GM10266 (cell line): ENCODE results near the gene LMNA.

ENCODE experiments used
- DNase-seq: peaks from one replicate; pipeline ENCODE4 v3.0.0; 2012; ENCODE audit errors: extremely low spot score
- CTCF ChIP-seq: IDR thresholded peaks from 2 replicates; pipeline ENCODE4 v1.5.1; 2012; ENCODE audit warnings: mild to moderate bottlenecking, low read depth; ENCODE audit not compliant: control insufficient read depth, insufficient read depth; ENCODE audit errors: missing control alignments

The LMNA gene

DNA sequence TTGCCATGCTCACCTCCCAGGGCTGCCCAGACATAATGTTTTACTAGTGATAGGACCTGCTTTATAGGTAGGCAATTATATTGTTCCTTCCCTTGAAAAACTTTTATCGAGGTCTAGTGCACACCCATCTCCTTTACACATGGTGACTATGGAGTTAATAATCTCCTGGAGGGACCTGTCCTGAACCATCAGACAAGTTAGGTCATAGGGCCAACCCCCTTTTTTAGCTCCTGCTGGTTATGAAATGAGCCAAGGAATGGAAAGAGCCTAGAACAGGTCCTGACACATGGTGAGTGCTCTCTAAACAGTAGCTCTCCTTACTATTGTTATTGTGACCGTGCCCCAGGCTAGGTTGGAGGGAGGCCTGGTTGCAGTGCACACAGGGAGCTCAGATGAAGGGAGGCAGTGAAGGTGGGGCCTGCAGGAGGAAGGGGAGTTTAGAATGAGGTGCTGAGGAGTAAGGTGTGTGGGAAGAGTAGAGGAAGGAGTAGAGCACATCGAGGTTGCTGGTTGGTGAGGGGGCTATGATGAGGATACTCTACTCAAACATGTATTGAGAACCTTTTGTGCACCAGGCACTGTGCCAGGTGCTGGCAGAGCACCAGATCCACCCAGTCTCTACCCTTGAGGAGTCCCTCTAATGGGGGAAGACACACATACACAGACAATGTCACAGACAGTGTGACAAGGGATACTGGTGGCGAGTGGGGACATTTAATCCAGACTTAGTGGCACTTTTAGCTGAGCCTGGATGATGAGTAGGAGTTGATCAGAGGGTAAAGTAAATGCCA is 14.1 kb upstream of the LMNA start:
- no peak for DNase-seq
- TF ChIP-seq CTCF: no peak

DNA sequence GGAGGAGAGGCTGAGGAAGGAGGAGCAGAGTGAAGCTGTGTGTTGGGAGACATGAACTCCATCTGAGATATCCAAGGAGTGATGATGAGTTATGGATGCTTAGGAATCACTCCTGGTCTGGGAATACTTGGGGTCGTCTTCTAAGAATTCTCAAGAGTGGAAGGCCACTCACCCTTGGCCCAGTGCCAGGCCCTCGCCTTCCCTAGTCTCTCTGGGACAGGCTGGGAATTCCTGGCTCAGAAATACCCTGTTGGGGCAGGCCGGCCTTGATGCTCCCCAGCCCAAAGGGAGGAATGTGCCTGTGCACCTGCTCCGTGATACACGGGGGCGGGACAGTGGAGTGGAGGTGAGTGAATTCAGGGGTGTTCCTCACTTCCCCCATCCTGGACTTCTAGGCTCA is 12.6 kb upstream of the LMNA start:
- DNase-seq: no peak
- TF ChIP-seq CTCF: no peak

DNA sequence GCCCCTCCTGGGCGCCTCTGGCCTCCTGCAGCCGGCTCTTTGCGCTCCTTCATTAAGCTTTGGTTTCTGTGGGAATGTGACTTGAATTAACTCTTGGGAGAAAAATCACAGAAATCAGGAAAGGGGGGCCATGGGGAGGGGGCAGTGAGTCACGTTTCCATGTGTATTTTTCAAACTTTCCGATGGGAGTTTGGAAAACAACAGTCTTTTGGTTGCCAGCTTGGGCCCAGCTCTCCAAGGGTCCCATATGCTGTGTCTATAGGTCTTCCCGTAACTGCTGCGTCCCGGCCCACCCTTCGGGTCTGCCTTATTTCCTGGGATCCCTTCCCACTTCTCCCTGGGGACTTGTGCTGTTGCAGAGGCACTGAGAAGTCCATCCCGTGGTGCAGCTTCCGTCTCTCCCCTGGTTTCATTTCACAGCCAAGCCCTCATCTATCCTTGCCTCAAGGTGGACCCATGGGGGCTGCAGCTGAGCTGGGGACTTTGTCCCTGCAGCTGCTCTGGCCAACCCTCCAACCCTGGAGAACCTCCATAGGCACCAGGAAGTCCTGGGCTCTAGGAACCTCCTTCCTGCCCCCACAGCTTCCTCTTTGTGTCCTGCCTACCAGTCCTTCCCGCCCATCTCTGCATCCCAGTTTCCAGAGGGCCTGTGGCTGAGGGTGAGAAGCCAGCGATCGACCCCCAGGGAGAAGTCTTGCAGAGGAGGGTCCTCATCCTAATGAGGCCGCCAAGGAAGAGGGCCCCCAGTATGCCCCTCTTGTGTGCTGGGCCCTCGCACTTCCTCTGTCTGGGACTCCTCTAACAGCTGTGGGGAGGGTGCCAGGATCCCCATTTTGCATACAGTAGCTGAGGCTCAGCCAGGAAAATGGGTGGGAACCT is 11.6 kb upstream of the LMNA start:
- TF ChIP-seq CTCF: no peak
- no peak for DNase-seq

DNA sequence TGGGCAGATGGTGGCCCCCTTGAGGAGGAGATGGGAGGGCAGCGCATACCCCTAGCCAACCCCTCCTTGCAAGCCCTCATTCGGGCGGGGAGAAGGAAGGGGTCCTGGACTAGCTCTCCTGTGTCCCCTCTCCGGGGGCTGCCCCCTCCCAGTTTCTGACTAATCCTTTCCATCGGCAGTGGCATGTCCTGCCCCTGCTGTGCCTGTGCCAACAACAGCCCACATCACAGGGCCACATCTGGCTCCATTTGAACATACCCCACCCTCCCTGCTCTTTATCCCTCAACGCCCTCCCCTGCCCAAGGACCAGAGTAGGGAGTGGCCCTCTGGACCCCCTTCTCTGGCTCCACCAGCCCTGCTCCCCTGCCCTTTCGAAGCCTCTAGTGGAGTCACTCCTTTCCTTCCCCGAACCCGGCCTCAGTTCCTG is 11.0 kb upstream of the LMNA start:
- DNase-seq: no peak
- TF ChIP-seq CTCF: no peak

DNA sequence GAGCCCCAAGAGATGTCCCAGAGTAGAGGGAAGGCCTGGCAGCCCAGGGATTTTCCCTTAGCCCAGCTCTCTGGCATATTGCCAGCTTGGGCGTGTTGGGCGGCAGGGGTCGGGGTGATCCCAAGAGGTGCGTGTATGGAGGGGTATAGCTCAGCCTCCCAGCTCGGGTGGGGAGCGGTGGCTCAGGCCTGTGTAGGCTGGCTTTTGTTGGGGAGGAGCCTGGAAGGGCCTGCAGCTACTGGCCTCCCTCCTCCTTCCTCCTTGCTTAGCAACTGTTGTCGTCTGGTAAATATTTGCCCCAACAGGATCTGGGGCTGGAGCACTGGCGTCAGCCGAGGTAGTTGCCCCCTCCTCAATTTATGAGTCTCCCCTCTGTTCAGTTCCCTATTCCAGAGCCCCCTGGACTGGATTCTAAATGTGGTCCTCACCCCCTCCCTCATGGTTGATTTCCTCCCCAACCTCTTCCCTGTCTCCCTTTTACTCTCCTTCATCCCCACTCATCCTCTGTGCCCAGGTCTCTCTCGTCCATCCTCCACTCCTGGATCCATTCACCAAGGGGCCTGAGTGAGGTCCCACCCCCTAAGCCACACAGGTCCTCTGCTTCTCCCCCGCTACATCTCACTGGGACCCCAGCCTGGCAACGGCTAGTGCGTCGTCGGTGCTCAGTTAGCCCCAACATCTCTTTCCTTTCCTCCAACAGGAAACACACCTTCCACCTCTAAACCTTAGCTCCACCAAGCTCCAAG is 10.3 kb upstream of the LMNA start:
- no peak for DNase-seq
- TF ChIP-seq CTCF: no peak

DNA sequence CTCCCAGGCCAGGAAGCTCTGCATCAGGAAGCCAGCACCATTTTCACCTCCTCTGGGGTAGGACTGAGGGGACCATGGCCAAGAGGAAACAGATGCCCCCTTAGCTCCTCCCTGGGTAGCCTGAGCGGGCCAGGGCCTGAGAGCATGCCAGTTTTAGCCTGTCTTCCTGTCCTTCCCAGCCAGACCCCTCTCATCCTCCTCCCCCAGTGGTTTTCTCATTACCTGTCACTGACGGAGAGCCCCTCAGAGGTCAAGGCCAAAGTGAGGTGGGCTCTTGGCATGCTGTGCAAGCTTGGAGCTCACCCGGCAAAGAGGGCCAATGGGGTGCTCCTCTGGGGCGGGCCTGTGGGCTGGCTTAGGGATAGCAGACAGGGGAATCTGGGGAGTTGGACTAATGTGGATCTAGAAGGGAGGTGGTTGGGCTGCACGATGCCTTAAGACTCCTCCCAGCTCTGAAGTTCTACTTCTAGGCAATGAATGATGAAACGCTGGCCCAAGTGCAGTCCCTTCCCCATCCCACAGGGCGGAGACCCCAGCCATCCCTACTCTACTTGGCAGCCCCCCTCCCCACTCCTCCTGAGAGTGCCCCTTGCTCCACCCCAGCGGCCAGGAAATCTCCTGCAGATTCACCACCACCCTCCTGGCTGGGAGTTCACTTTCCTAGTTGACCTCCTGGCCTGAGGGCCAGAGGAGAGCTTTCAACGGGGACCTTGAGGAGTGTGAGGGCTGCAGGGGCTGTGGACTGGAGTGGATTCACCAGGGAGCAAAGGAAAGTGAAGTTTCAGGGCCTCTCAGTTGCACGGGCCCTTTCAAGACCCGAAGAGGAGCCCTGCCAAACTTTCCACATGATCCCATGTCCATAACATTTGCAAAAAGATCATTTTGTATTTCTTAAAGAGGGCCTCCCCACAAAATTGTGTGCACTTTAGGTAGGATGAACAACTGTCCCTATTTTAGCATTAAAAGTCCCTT is 9.4 kb upstream of the LMNA start:
- DNase-seq: no peak
- no peak for TF ChIP-seq CTCF
